ENCODE results near the gene PAH. TPM values are rescaled to one million over a fixed set of nuclear protein-coding genes. Genes with fewer than 3 reads are reported as not detected.

Gene PAH
- total RNA-seq, 2 donors from 2014 or later: 7.3 to 39.6 TPM

DNA sequence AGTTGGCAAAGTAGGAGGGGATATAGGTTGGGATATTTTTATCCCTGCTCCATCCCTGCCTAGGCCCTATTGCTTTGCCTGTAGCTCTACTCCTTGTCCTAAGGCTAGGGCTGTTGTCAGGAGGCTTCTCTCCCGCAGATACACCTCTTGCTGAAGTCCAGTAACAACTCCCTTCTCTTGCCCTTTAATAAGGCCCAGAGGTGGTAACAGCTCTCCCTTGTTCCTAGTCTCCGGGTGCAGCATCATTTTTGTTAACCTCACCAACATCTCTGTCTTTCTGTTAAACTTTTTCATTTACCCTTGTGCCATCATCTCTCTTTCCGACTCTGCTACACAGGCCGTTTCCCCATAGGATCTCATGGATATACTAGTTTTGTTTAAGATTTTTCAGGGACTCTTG is 46.8 kb upstream of the PAH start:
- intact Hi-C loops (cut with DNase I): no loop called here
- WGBS, 2 donors: 23 to 54% methylated on average over 4 of the region's 4 CpGs
- TF ChIP-seq POLR2A (IDR thresholded peaks at IDR 0.05): no peak
- TF ChIP-seq, protein P1, sequence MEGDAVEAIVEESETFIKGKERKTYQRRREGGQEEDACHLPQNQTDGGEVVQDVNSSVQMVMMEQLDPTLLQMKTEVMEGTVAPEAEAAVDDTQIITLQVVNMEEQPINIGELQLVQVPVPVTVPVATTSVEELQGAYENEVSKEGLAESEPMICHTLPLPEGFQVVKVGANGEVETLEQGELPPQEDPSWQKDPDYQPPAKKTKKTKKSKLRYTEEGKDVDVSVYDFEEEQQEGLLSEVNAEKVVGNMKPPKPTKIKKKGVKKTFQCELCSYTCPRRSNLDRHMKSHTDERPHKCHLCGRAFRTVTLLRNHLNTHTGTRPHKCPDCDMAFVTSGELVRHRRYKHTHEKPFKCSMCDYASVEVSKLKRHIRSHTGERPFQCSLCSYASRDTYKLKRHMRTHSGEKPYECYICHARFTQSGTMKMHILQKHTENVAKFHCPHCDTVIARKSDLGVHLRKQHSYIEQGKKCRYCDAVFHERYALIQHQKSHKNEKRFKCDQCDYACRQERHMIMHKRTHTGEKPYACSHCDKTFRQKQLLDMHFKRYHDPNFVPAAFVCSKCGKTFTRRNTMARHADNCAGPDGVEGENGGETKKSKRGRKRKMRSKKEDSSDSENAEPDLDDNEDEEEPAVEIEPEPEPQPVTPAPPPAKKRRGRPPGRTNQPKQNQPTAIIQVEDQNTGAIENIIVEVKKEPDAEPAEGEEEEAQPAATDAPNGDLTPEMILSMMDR (IDR thresholded peaks at IDR 0.05): no peak
- no peak overlapping the region for H3K4me3 ChIP-seq
- H3K4me1 ChIP-seq: peaks cover 22% of the 10 kb centered on the region
- no peaks in the 10 kb centered on the region for H3K9me3 ChIP-seq
- H3K27me3 ChIP-seq: peaks cover 0 to 28% of the 10 kb centered on the region in 2 donors
- H3K27ac ChIP-seq: no peak overlapping the region
- DNase-seq (no peak), ATAC-seq (no peak)
- no peaks in the 10 kb centered on the region for H3K36me3 ChIP-seq (replicated peaks in 1 of 2; ENCODE audit: insufficient read depth in 1 of 2, low read depth in 2 of 2)

DNA sequence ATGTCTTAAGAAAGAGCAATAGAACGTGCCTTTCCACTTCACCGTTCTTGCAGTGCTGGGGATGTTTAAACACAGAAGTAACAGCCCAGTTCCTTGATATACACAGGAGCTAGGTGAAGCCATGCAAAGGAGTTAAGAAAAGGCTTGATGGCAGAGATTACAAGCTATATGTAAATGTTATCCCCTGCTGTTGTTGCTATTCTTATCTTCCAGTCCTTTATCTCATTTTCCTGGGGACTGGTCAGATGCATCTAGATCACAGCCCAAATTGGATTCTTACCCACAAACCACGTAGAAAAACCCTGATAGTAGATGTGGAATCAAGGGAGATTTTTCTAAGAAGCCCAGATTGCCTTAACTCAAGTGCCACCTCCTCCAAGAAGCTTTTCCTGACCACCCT is 45.9 kb upstream of the PAH start:
- TF ChIP-seq, protein P1 (IDR thresholded peaks at IDR 0.05): no peak
- no peak for TF ChIP-seq POLR2A (IDR thresholded peaks at IDR 0.05)
- WGBS, 2 donors: 6 to 8% methylated on average over 3 of the region's 3 CpGs
- DNase-seq: no peak
- peaks cover 0 to 28% of the 10 kb centered on the region in 2 donors for H3K27me3 ChIP-seq
- H3K9me3 ChIP-seq: no peaks in the 10 kb centered on the region
- intact Hi-C loops (cut with DNase I): no loop called here
- H3K4me1 ChIP-seq: peaks cover 30% of the 10 kb centered on the region
- H3K36me3 ChIP-seq (replicated peaks in 1 of 2; ENCODE audit: insufficient read depth in 1 of 2, low read depth in 2 of 2): no peaks in the 10 kb centered on the region
- H3K4me3 ChIP-seq: no peak overlapping the region
- ATAC-seq: no peak
- H3K27ac ChIP-seq: no peak overlapping the region

DNA sequence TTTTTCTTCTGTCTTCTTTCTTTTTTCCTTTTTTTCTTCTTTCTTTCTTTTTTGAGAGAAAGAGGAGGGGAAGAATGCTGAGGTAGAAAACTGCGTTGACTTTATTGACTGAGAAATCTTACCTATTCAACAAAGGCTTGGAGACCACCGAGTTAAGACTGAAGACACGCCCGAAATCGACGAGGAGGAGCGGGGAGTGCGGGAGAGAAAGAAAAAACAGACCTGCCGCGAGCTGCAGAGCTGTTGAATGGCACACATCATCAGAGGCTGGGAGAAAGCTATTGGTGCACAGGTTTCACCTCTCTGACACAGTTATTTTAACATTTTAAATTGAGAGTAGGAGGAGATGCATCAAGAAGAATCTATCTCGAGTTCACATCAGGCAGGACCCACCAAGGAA is 45.5 kb upstream of the PAH start:
- Histone ChIP-seq H3K36me3 (replicated peaks in 1 of 2; ENCODE audit: insufficient read depth in 1 of 2, low read depth in 2 of 2) (no peaks in the 10 kb centered on the region), H3K9me3 (no peaks in the 10 kb centered on the region), H3K4me1 (peaks cover 34% of the 10 kb centered on the region), H3K27ac (no peak overlapping the region), H3K4me3 (no peak overlapping the region), H3K27me3 (peaks cover 0 to 28% of the 10 kb centered on the region in 2 donors)
- no peak for DNase-seq
- intact Hi-C loops (cut with DNase I): no loop called here
- 4 to 10% methylated on average over 11 of the region's 11 CpGs for WGBS, 2 donors
- no peak for ATAC-seq
- TF ChIP-seq, protein P1 (IDR thresholded peaks at IDR 0.05): no peak
- no peak for TF ChIP-seq POLR2A (IDR thresholded peaks at IDR 0.05)

DNA sequence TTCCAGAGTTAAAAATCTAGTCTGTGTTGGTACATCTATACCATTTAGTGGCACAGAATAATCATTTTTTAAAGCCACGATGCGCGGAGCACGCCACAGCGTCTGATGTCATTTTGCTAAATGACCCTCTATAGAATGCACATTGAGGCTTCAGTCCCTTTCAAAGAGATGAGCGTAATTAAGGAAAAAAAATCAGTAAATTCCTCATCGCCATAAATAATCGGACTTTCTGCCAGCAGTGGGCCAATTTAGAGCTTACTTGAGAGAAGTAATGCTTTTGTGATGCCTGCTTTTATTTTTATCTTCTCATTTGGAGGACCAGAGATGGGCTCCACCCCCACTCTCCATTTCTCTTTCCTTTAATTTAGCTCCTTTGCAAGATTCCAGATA is 44.4 kb upstream of the PAH start:
- Histone ChIP-seq H3K27me3 (peaks cover 0 to 31% of the 10 kb centered on the region in 2 donors), H3K9me3 (no peaks in the 10 kb centered on the region), H3K4me3 (no peak overlapping the region), H3K27ac (no peak overlapping the region), H3K4me1 (peaks cover 43% of the 10 kb centered on the region), H3K36me3 (replicated peaks in 1 of 2; ENCODE audit: insufficient read depth in 1 of 2, low read depth in 2 of 2) (no peaks in the 10 kb centered on the region)
- DNase-seq (no peak), ATAC-seq (no peak)
- 7 to 8% methylated on average over 8 of the region's 8 CpGs for WGBS, 2 donors
- intact Hi-C loops (cut with DNase I): no loop called here
- TF ChIP-seq, protein P1 (IDR thresholded peaks at IDR 0.05): no peak
- no peak for TF ChIP-seq POLR2A (IDR thresholded peaks at IDR 0.05)

DNA sequence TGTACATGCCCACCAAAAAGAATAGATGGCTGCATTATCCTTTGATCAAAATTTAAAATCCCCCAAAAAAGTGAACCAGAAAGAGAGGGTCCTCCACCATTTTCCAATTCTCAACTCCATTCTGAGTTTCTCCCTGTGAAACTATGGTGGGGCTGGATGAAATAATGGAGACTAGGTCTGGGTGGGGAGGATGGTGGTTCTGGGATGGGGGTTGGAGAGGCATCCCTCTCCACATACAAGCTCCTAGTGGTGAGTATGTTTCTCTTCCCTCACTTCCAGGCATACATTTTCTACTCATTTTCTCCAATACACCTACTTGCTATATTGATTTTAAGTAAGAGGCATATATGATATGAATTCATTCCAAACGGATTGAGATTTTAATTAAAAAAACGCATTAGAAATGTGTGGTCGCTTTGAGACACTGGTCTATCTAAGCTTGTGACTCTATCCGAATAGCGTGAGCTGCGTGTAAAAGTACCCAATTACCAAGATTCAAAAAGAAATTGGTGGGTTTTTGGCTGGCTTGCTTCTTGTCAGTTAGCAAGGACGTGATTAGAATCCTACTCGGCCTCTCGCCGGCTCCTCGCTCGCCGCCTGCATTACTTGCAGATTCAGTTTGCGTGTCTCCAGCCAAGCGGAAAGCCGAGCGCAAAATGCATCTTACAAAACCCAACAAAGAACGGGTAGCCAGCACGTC is 43.9 kb upstream of the PAH start:
- no peak for TF ChIP-seq POLR2A (IDR thresholded peaks at IDR 0.05)
- TF ChIP-seq, protein P1 (IDR thresholded peaks at IDR 0.05): no peak
- peaks cover 47% of the 10 kb centered on the region for H3K4me1 ChIP-seq

More for the DNA sequence above, 43.9 kb upstream of the PAH start:
- Histone ChIP-seq H3K27ac (no peak overlapping the region), H3K36me3 (replicated peaks in 1 of 2; ENCODE audit: insufficient read depth in 1 of 2, low read depth in 2 of 2) (no peaks in the 10 kb centered on the region), H3K27me3 (peaks cover 0 to 29% of the 10 kb centered on the region in 2 donors), H3K4me3 (no peak overlapping the region), H3K9me3 (no peaks in the 10 kb centered on the region)
- ATAC-seq: no peak
- no peak for DNase-seq
- 6 to 10% methylated on average over 19 of the region's 19 CpGs for WGBS, 2 donors
- intact Hi-C loops (cut with DNase I): no loop called here

Data from body of pancreas (tissue), 4 donors.